Measurements from ENCODE around the gene PGC.

- TF ChIP-seq POLR2AphosphoS5 (IDR thresholded peaks at IDR 0.05; ENCODE audit: low read depth, low read length), result no peak
- TF ChIP-seq EZH2phosphoT487 (IDR thresholded peaks at IDR 0.05; ENCODE audit: borderline replicate concordance, low read depth), result no peak
- TF ChIP-seq TAF1 (IDR thresholded peaks at IDR 0.05; ENCODE audit: borderline replicate concordance, low read depth, low read length), result no peak
- TF ChIP-seq CTCF (IDR thresholded peaks at IDR 0.05), result no peak
- no peak for TF ChIP-seq FOXJ3 (CRISPR knock-in tag; IDR thresholded peaks at IDR 0.05)
Observed at GRCh38 chr6:41783106-41783780, 36.0 kb upstream of the PGC start.
